PC-9 (cell line): Measurements from ENCODE around the gene MPHOSPH6. TPM values are rescaled to one million over a fixed set of nuclear protein-coding genes. Genes with fewer than 3 reads are reported as not detected.

Experiments
- BruUV-seq: library from RNA; stranded (reverse); fragments of 400-500 nt; replicated peaks from 2 replicates; lab custom pipeline; 2021; lab: Mats Ljungman, UMichigan
- CTCF ChIA-PET: fragments of 300-600 bp; sonication (Branson Sonifier 250); formaldehyde crosslinking; loops from one replicate; lab custom pipeline; 2022; ENCODE audit warnings: antibody characterized with exemption; lab: Charles Lee
- POLR2A ChIA-PET: fragments of 300-600 bp; sonication (Branson Sonifier 250); formaldehyde crosslinking; loops from one replicate; lab custom pipeline; 2022; ENCODE audit warnings: antibody characterized with exemption; ENCODE audit not compliant: unreplicated experiment; lab: Charles Lee
- DNase-seq, 2 experiments: peaks; one replicate each; pipeline versions ENCODE4 v3.0.0 to v3.0.0-alpha.2; 2015 to 2022; ENCODE audit warnings: mixed read lengths in 1 of 2
- H2AFZ ChIP-seq: fragments of 200-600 bp; sonication (generic); 2 replicates; pipeline ENCODE4 v1.8.1; 2017; ENCODE audit warnings: antibody characterized with exemption
- H3F3A ChIP-seq: fragments of 200-600 bp; sonication (generic); 2 replicates; pipeline ENCODE4 v1.8.1; 2017; ENCODE audit warnings: antibody characterized with exemption, mild to moderate bottlenecking, low read depth; ENCODE audit not compliant: insufficient read depth
- H3K27ac ChIP-seq: fragments of 200-600 bp; sonication (generic); 2 replicates; pipeline ENCODE4 v1.6.1; 2016; ENCODE audit warnings: mixed run types
- H3K27me3 ChIP-seq: fragments of 200-600 bp; sonication (generic); 2 replicates; pipeline ENCODE4 v1.6.1; 2016; ENCODE audit warnings: low read depth, mixed run types; ENCODE audit not compliant: insufficient read depth
- H3K36me3 ChIP-seq: fragments of 200-600 bp; sonication (generic); 2 replicates; pipeline ENCODE4 v1.6.1; 2016; ENCODE audit warnings: low read depth, mixed run types
- H3K4me1 ChIP-seq: fragments of 200-600 bp; sonication (generic); replicated peaks from 2 replicates; pipeline ENCODE4 v1.6.1; 2016; ENCODE audit warnings: mixed run types; ENCODE audit not compliant: insufficient read depth
- H3K4me2 ChIP-seq: fragments of 200-600 bp; sonication (generic); 2 replicates; pipeline ENCODE4 v1.6.1; 2017; ENCODE audit warnings: mixed run types
- H3K4me3 ChIP-seq: fragments of 200-600 bp; sonication (generic); 2 replicates; pipeline ENCODE4 v1.6.1; 2016; ENCODE audit warnings: mixed run types
- H3K79me2 ChIP-seq: fragments of 200-600 bp; sonication (generic); 2 replicates; pipeline ENCODE4 v1.6.1; 2017; ENCODE audit warnings: low read depth, mixed run types
- H3K9me2 ChIP-seq: fragments of 200-600 bp; sonication (generic); 2 replicates; pipeline ENCODE4 v1.8.1; 2017; ENCODE audit warnings: mild to moderate bottlenecking; ENCODE audit not compliant: insufficient read depth
- H3K9me3 ChIP-seq: fragments of 200-600 bp; sonication (generic); 2 replicates; pipeline ENCODE4 v1.8.1; 2016; ENCODE audit warnings: low read depth; ENCODE audit not compliant: insufficient read depth
- H4K20me1 ChIP-seq: fragments of 200-600 bp; sonication (generic); 2 replicates; pipeline ENCODE4 v1.8.1; 2017; ENCODE audit not compliant: insufficient read depth
- EZH2 ChIP-seq: fragments of 200-600 bp; sonication (generic); IDR thresholded peaks from 2 replicates; pipeline ENCODE4 v1.8.0; 2017; ENCODE audit warnings: antibody characterized with exemption, low read depth
- intact Hi-C: fragments of 100-400 bp; cut with micrococcal nuclease; formaldehyde crosslinking; loops from one replicate; pipeline ENCODE4 v1.10.0; 2022; ENCODE audit not compliant: unreplicated experiment
- total RNA-seq: library from RNA; stranded (reverse); gene quantifications from 2 replicates; pipeline ENCODE4 v1.2.3, GENCODE V29; 2021
- TF ChIP-seq, protein P1 (sequence below): fragments of 200-600 bp; sonication (generic); conservative IDR thresholded peaks from 2 replicates; pipeline ENCODE4 v1.6.1; 2017; ENCODE audit warnings: mixed run types, antibody characterized with exemption, mild to moderate bottlenecking, moderate library complexity

MPHOSPH6 gene
- total RNA-seq, 1 experiment from 2014 or later, result 15.2 TPM

DNA sequence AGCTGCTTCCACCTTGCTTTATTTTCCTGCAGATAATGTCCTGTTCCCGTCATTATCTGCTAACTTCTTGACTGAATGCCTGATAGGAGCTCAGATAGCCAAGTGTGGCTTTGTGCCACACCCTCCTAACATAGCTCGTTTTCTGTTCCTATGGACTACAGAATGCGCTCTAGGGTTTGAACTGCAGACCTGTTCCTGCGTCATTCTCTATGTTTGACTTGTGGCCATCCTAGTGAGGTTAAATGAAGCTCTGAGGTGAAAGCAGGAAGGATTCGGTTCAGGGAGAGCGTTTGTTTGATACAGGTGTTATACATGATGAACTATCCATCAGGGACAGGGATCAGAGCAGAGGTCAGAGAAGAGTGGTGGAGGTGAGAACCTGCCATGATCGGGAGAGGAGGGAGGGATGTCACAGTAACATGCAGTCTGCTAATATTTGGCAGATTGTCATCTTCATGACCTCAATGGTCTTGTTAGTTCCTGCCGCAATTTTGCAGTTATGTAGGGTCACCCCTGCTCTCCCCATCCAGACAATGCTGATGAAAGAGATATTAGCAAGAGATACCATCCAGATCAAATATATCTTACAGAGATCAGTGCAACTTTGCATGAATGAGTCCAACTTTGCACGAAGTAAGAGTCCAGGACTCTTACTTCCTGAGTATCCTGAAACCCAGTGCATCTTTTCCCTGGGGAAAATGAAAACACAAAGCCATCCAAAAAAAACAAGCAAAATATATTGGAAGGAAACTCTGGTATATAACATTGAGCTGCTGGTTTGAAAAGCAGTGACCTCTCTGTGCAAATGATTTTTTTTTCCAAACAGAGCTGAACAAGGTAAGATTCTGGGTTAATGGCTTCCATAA is 32.8 kb downstream of the MPHOSPH6 start:
- intact Hi-C loops, result no loop called here
- Histone ChIP-seq H3K4me3 (no peak overlapping the region), H3K4me2 (no peak overlapping the region), H3K36me3 (no peaks in the 10 kb centered on the region), H3K27ac (no peak overlapping the region), H3K4me1 (no peaks in the 10 kb centered on the region), H3K9me3 (no peaks in the 10 kb centered on the region), H3F3A (no peaks in the 10 kb centered on the region), H3K9me2 (no peaks in the 10 kb centered on the region), H4K20me1 (no peaks in the 10 kb centered on the region), H2AFZ (no peak overlapping the region), H3K79me2 (no peaks in the 10 kb centered on the region), H3K27me3 (no peaks in the 10 kb centered on the region)
- TF ChIP-seq EZH2, result no peak
- TF ChIP-seq, protein P1, sequence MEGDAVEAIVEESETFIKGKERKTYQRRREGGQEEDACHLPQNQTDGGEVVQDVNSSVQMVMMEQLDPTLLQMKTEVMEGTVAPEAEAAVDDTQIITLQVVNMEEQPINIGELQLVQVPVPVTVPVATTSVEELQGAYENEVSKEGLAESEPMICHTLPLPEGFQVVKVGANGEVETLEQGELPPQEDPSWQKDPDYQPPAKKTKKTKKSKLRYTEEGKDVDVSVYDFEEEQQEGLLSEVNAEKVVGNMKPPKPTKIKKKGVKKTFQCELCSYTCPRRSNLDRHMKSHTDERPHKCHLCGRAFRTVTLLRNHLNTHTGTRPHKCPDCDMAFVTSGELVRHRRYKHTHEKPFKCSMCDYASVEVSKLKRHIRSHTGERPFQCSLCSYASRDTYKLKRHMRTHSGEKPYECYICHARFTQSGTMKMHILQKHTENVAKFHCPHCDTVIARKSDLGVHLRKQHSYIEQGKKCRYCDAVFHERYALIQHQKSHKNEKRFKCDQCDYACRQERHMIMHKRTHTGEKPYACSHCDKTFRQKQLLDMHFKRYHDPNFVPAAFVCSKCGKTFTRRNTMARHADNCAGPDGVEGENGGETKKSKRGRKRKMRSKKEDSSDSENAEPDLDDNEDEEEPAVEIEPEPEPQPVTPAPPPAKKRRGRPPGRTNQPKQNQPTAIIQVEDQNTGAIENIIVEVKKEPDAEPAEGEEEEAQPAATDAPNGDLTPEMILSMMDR, result no peak
- DNase-seq, result no peak
- ChIA-PET POLR2A (no interaction called here), CTCF (no interaction called here)
- BruUV-seq, result no TSS peak

DNA sequence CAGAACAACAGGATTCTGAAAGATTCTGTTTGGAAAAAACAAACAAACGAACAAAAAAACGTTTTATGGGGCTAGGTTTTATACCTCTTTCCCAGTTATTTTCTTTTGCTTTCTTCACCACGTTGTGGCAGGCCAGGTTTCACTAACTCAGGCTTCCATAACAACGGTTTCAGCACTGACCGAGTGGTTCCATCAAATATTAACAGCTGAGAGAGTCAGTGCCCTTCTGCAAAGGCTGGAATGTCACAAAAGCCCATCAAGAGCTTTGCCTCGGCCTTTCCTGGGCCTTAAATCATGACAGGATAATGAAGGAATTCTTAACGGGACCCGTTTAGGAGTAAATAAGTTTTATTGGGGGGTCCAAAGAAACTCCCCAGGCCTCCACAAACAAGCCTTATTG is 34.2 kb downstream of the MPHOSPH6 start:
- no peaks in the 10 kb centered on the region for H3K9me3 ChIP-seq
- H4K20me1 ChIP-seq, result no peaks in the 10 kb centered on the region
- TF ChIP-seq, protein P1, result no peak
- no peak for TF ChIP-seq EZH2
- H3K4me1 ChIP-seq, result no peaks in the 10 kb centered on the region
- H3K9me2 ChIP-seq, result no peaks in the 10 kb centered on the region
- POLR2A ChIA-PET, result no interaction called here
- no peaks in the 10 kb centered on the region for H3K36me3 ChIP-seq
- no peaks in the 10 kb centered on the region for H3K79me2 ChIP-seq
- DNase-seq, result no peak
- no TSS peak for BruUV-seq
- H3K4me3 ChIP-seq, result no peak overlapping the region
- intact Hi-C loops, result no loop called here
- no peaks in the 10 kb centered on the region for H3F3A ChIP-seq
- H3K27ac ChIP-seq, result no peak overlapping the region
- CTCF ChIA-PET, result no interaction called here
- H2AFZ ChIP-seq, result no peak overlapping the region
- H3K4me2 ChIP-seq, result no peak overlapping the region
- H3K27me3 ChIP-seq, result no peaks in the 10 kb centered on the region

DNA sequence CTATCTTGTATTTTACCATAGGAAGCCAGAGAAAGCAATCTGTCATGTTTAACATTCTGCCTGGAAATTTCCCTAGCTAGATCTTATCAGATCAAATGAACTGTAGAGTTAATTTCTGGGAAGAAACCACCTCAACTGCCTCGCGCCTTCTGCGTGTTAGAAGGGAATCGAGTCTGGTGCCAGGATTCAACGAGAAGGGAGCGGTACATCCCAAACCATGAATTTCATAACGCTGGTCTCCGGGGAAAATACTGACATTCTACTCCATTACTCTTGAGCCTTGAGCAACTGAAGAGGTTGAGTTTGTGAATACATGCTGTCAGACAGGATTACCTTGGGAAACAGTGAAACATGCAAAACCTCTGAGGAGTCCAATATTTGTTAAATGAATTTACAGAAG is 35.2 kb downstream of the MPHOSPH6 start:
- no peak for DNase-seq
- Histone ChIP-seq H3K4me1 (no peaks in the 10 kb centered on the region), H3K27ac (no peak overlapping the region), H3K4me2 (no peak overlapping the region), H3K9me3 (no peaks in the 10 kb centered on the region), H3K36me3 (no peaks in the 10 kb centered on the region), H4K20me1 (no peaks in the 10 kb centered on the region), H3K9me2 (no peaks in the 10 kb centered on the region), H3F3A (no peaks in the 10 kb centered on the region), H3K4me3 (no peak overlapping the region), H3K27me3 (no peaks in the 10 kb centered on the region), H2AFZ (no peak overlapping the region), H3K79me2 (no peaks in the 10 kb centered on the region)
- ChIA-PET CTCF (no interaction called here), POLR2A (no interaction called here)
- TF ChIP-seq, protein P1, result no peak
- BruUV-seq, result no TSS peak
- intact Hi-C loops, result no loop called here
